ENCODE results near the gene PMEPA1.

- TF ChIP-seq POLR2A (IDR thresholded peaks at IDR 0.05) (no peak), CTCF (IDR thresholded peaks at IDR 0.05) (no peak)
Observed at GRCh38 chr20:57633945-57634491, 75.8 kb downstream of the PMEPA1 start.
